ENCODE data around the gene RBPJ. TPM values are rescaled to one million over a fixed set of nuclear protein-coding genes. Genes with fewer than 3 reads are reported as not detected.
"Not testable (repeated sequence)": the region's sequence is repeated elsewhere in the genome, so short reads cannot be mapped to it uniquely, and the experiment has no call there.

RBPJ gene
- total RNA-seq, 2 experiments from 2014 or later: 171 to 180 TPM

DNA sequence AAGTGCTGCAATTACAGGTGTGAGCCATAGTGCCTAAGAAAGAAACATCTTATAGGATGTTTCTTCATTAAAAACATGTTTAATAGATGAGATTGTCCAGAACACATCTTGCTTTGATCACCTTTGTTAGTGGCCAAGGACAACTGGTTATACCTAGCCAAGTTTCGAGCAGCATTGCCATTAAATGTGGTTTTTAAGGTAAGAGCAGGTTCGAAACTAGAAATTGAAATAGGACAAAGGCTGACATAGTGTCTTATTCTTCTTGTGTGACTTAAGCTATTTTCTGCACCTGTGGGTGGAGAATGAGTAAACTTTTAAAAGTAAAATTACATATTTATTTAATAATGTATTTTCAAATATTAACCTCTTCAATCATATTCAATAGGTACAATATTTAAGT lies 59.0 kb downstream of the RBPJ start:
- POLR2A ChIA-PET: no interaction called here
- intact Hi-C loops (cut with DNase I, micrococcal nuclease): no loop called here
- CTCF ChIA-PET: interaction anchor here (0.8 to 1.6 kb wide), 3 partner anchors 9 to 31 kb away, joined by 3 to 5 read pairs (median 3); no protein-coding TSS in a partner anchor
- Mint-ChIP-seq H3K27ac (no peak overlapping the region), H3K4me1 (peaks cover 42% of the 10 kb centered on the region), H3K27me3 (no peaks in the 10 kb centered on the region), H3K9me3 (ENCODE audit: low read depth) (no peaks in the 10 kb centered on the region), H3K36me3 (ENCODE audit: low read depth) (peaks cover 18% of the 10 kb centered on the region), H3K4me3 (no peak overlapping the region)
- DNase-seq (no peak), ATAC-seq (no peak)

GRCh38 chr4:26380740-26381139 lies 59.9 kb downstream of the RBPJ start:
- H3K36me3 Mint-ChIP-seq (ENCODE audit: low read depth): peaks cover 16% of the 10 kb centered on the region
- POLR2A ChIA-PET: no interaction called here
- peaks cover 43% of the 10 kb centered on the region for H3K4me1 Mint-ChIP-seq
- CTCF ChIA-PET: interaction anchor here (0.7 to 1.5 kb wide), 6 partner anchors 8 to 627 kb away, joined by 3 to 5 read pairs (median 4); no protein-coding TSS in a partner anchor
- DNase-seq (no peak), ATAC-seq (no peak)
- H3K27me3 Mint-ChIP-seq: no peaks in the 10 kb centered on the region
- no peak overlapping the region for H3K27ac Mint-ChIP-seq
- no peaks in the 10 kb centered on the region for H3K9me3 Mint-ChIP-seq (ENCODE audit: low read depth)
- no peak overlapping the region for H3K4me3 Mint-ChIP-seq
- intact Hi-C loops (cut with DNase I, micrococcal nuclease): no loop called here

GRCh38 chr4:26384380-26385057 lies 63.7 kb downstream of the RBPJ start:
- DNase-seq: no peak
- Mint-ChIP-seq H3K27me3 (no peaks in the 10 kb centered on the region), H3K27ac (no peak overlapping the region), H3K4me1 (peaks cover 24% of the 10 kb centered on the region), H3K36me3 (ENCODE audit: low read depth) (peaks cover 31% of the 10 kb centered on the region), H3K4me3 (no peak overlapping the region), H3K9me3 (ENCODE audit: low read depth) (peaks cover 2% of the 10 kb centered on the region)
- intact Hi-C loops (cut with DNase I, micrococcal nuclease): no loop called here
- ATAC-seq: no peak
- POLR2A ChIA-PET: interaction anchor here (0.6 kb wide), 1 partner anchor 207 kb away, joined by 4 read pairs; no protein-coding TSS in a partner anchor
- CTCF ChIA-PET: interaction anchor here (0.7 to 1.5 kb wide), 2 partner anchors 12 to 26 kb away, joined by 3 read pairs; no protein-coding TSS in a partner anchor

- POLR2A ChIA-PET: no interaction called here
- Mint-ChIP-seq H3K27ac (no peak overlapping the region), H3K9me3 (ENCODE audit: low read depth) (peaks cover 2% of the 10 kb centered on the region), H3K36me3 (ENCODE audit: low read depth) (peaks cover 36% of the 10 kb centered on the region), H3K4me3 (no peak overlapping the region), H3K27me3 (no peaks in the 10 kb centered on the region), H3K4me1 (peaks cover 22% of the 10 kb centered on the region)
- CTCF ChIA-PET: no interaction called here
- ATAC-seq: no peak
- no peak for DNase-seq
- intact Hi-C loops (cut with DNase I, micrococcal nuclease): no loop called here
Observed at GRCh38 chr4:26385690-26386089, 64.9 kb downstream of the RBPJ start.

- peaks cover 36% of the 10 kb centered on the region for H3K36me3 Mint-ChIP-seq (ENCODE audit: low read depth)
- no peaks in the 10 kb centered on the region for H3K27me3 Mint-ChIP-seq
- H3K4me3 Mint-ChIP-seq: no peak overlapping the region
Observed at GRCh38 chr4:26386386-26386785, 65.6 kb downstream of the RBPJ start.

DNA sequence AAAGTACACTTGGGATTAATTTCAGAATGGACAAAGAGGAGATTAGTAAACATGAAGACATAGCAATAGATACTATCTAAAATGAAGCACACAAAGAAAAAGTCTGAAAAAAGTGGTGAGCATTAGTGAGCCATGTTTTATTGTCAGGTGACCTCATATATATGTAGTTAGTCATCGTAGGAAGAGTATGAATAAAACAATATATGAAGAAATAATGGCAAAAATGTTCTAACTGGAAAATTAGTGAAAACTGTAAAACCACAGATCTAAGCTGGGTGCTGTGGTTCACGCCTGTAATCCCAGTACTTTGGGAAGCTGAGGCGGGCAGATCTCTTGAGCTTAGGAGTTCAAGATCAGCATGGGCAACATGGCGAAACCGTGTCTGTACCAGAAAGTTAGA lies 67.9 kb downstream of the RBPJ start:
- ATAC-seq (no peak), DNase-seq (no peak)
- Mint-ChIP-seq H3K4me3 (no peak overlapping the region), H3K27me3 (no peaks in the 10 kb centered on the region), H3K4me1 (peaks cover 18% of the 10 kb centered on the region), H3K27ac (no peak overlapping the region), H3K9me3 (ENCODE audit: low read depth) (peaks cover 2% of the 10 kb centered on the region), H3K36me3 (ENCODE audit: low read depth) (peaks cover 41% of the 10 kb centered on the region)
- ChIA-PET POLR2A (no interaction called here), CTCF (interaction anchor here (1.4 to 1.6 kb wide), 4 partner anchors 9 to 58 kb away, joined by 3 to 4 read pairs (median 4); no protein-coding TSS in a partner anchor)
- intact Hi-C loops (cut with DNase I, micrococcal nuclease): no loop called here

More at GRCh38 chr4:26386386-26386785, 65.6 kb downstream of the RBPJ start:
- ATAC-seq (no peak), DNase-seq (no peak)
- Mint-ChIP-seq H3K27ac (no peak overlapping the region), H3K9me3 (ENCODE audit: low read depth) (peaks cover 2% of the 10 kb centered on the region), H3K4me1 (peaks cover 22% of the 10 kb centered on the region)
- intact Hi-C loops (cut with DNase I, micrococcal nuclease): no loop called here
- CTCF ChIA-PET: interaction anchor here (0.6 to 1.6 kb wide), 3 partner anchors 15 to 202 kb away, joined by 3 read pairs; no protein-coding TSS in a partner anchor
- POLR2A ChIA-PET: no interaction called here

GRCh38 chr4:26397086-26397485 lies 76.3 kb downstream of the RBPJ start:
- DNase-seq (no peak), ATAC-seq (no peak)
- CTCF ChIA-PET: interaction anchor here (0.9 to 1.3 kb wide), 4 partner anchors 13 to 409 kb away, joined by 3 to 5 read pairs (median 3); no protein-coding TSS in a partner anchor
- POLR2A ChIA-PET: no interaction called here
- Mint-ChIP-seq H3K27me3 (no peaks in the 10 kb centered on the region), H3K4me3 (no peak overlapping the region), H3K27ac (no peak overlapping the region), H3K9me3 (ENCODE audit: low read depth) (no peaks in the 10 kb centered on the region), H3K4me1 (peaks cover 16% of the 10 kb centered on the region), H3K36me3 (ENCODE audit: low read depth) (peaks cover 39% of the 10 kb centered on the region)
- intact Hi-C loops (cut with DNase I, micrococcal nuclease): no loop called here

- no peaks in the 10 kb centered on the region for H3K27me3 Mint-ChIP-seq
- no peak for DNase-seq
- no peak overlapping the region for H3K27ac Mint-ChIP-seq
- CTCF ChIA-PET: interaction anchor here (0.8 to 1.9 kb wide), 5 partner anchors 13 to 70 kb away, joined by 3 to 9 read pairs (median 4); no protein-coding TSS in a partner anchor
- peaks cover 51% of the 10 kb centered on the region for H3K36me3 Mint-ChIP-seq (ENCODE audit: low read depth)
- POLR2A ChIA-PET: no interaction called here
- H3K9me3 Mint-ChIP-seq (ENCODE audit: low read depth): peaks cover 5% of the 10 kb centered on the region
- intact Hi-C loops (cut with DNase I, micrococcal nuclease): no loop called here
- peaks cover 24% of the 10 kb centered on the region for H3K4me1 Mint-ChIP-seq
- H3K4me3 Mint-ChIP-seq: no peak overlapping the region
- no peak for ATAC-seq
Observed at GRCh38 chr4:26400132-26400531, 79.3 kb downstream of the RBPJ start.

- H3K36me3 Mint-ChIP-seq (ENCODE audit: low read depth): peaks cover 51% of the 10 kb centered on the region
- intact Hi-C loops (cut with DNase I, micrococcal nuclease); H3K27me3 Mint-ChIP-seq; DNase-seq; H3K27ac Mint-ChIP-seq; H3K4me3 Mint-ChIP-seq; ATAC-seq; POLR2A ChIA-PET: not testable (repeated sequence)
- peaks cover 12% of the 10 kb centered on the region for H3K9me3 Mint-ChIP-seq (ENCODE audit: low read depth)
- CTCF ChIA-PET: interaction anchor here (0.6 to 1.3 kb wide), 5 partner anchors 8 to 343 kb away, joined by 3 to 5 read pairs (median 3); no protein-coding TSS in a partner anchor
- peaks cover 12% of the 10 kb centered on the region for H3K4me1 Mint-ChIP-seq
Observed at GRCh38 chr4:26402017-26402416, 81.2 kb downstream of the RBPJ start.

DNA sequence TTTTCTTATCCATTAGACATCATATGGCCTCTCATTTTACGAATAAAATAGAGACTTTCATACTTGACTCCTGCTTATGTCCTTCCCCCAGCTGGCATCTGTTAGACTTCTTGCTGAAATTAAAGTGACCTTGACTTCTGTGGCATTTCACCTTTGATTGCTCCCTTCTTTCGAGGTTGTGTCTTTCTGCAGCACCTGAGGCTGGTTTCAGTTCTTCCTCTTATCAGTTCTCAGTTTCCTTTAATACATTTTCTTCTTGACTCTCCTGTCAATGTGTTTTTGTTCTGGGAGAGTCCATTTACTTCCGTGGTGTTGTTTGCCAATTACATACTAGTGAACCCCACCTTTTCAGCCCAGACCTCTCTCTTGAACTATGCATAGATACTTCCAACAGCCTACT lies 81.6 kb downstream of the RBPJ start:
- no peaks in the 10 kb centered on the region for H3K27me3 Mint-ChIP-seq
- ChIA-PET POLR2A (no interaction called here), CTCF (interaction anchor here (0.7 to 1.3 kb wide), 4 partner anchors 8 to 343 kb away, joined by 3 to 5 read pairs (median 3); no protein-coding TSS in a partner anchor)
- H3K4me3 Mint-ChIP-seq: no peak overlapping the region
- DNase-seq: no peak
- H3K27ac Mint-ChIP-seq: no peak overlapping the region
- H3K9me3 Mint-ChIP-seq (ENCODE audit: low read depth): peaks cover 12% of the 10 kb centered on the region
- ATAC-seq: no peak
- peaks cover 12% of the 10 kb centered on the region for H3K4me1 Mint-ChIP-seq
- peaks cover 53% of the 10 kb centered on the region for H3K36me3 Mint-ChIP-seq (ENCODE audit: low read depth)
- intact Hi-C loops (cut with DNase I, micrococcal nuclease): no loop called here

DNA sequence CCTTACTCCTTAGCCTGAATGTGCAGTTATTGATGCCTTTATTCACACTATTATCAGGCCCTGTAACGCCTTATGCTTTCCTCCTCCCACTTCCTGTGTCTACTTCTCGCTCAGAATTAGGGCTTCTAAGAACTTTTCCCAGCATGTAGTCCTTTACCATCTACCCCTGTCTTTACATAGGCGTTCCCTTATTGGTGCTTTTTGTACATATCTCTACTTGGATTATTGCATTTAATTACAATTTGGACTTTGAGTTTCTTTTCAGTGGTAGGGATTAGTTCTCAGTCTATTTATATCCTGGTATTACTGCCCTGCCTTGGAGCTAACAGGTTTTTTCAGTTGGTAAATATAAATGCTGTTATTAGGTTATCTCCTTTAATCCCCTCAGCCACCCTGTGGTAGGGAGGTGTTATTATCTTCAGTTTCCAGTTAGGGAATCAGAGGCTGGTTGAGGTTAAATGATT lies 84.0 kb downstream of the RBPJ start:
- Mint-ChIP-seq H3K4me3 (no peak overlapping the region), H3K9me3 (ENCODE audit: low read depth) (peaks cover 12% of the 10 kb centered on the region), H3K27me3 (no peaks in the 10 kb centered on the region), H3K4me1 (peaks cover 13% of the 10 kb centered on the region), H3K36me3 (ENCODE audit: low read depth) (peaks cover 49% of the 10 kb centered on the region), H3K27ac (no peak overlapping the region)
- ChIA-PET CTCF (no interaction called here), POLR2A (no interaction called here)
- intact Hi-C loops (cut with DNase I, micrococcal nuclease): no loop called here
- ATAC-seq: no peak
- DNase-seq: no peak
